Pulmonary artery endothelial cell (primary cell): Measurements from ENCODE around the gene OR1S2. TPM values are rescaled to one million over a fixed set of nuclear protein-coding genes. Genes with fewer than 3 reads are reported as not detected.
"Not testable (repeated sequence)": the region's sequence is repeated elsewhere in the genome, so short reads cannot be mapped to it uniquely, and the experiment has no call there.

Experiments used
- DNase-seq: peaks from one replicate; pipeline ENCODE4 v3.0.0-alpha.2; 2011; ENCODE audit warnings: low read depth, low spot score
- total RNA-seq: library from RNA; depleted of rRNA; stranded (reverse); fragments of >200 nt; gene quantifications from 2 replicates; pipeline ENCODE4 v1.2.3, GENCODE V29; 2014

The OR1S2 gene
- total RNA-seq = not detected in 2 replicates

- DNase-seq = no peak
These were observed at the start of gene OR1S2 for GRCh38 chr11:58204042-58204441. TSS of gene OR1S2 (minus strand) at chr11:58204142. CDS start at chr11:58204142, 0 bp downstream.

GRCh38 chr11:58243954-58244353, 40.0 kb upstream of the OR1S2 start:
- DNase-seq = no peak

GRCh38 chr11:58227956-58228615, 24.1 kb upstream of the OR1S2 start:
- DNase-seq = no peak

- DNase-seq = no peak
These were observed 18.8 kb upstream of the OR1S2 start for GRCh38 chr11:58222721-58223120.

GRCh38 chr11:58216476-58216875, 12.5 kb upstream of the OR1S2 start:
- no peak for DNase-seq

- not testable (repeated sequence) for DNase-seq
These were observed 8.5 kb upstream of the OR1S2 start, which contains the start of gene OR1S1 for GRCh38 chr11:58212420-58212819. TSS of gene OR1S1 (plus strand) at chr11:58212720.

- DNase-seq = no peak
These were observed 4.7 kb downstream of the OR1S2 start for GRCh38 chr11:58199271-58199670.

GRCh38 chr11:58195939-58196338, 8.0 kb downstream of the OR1S2 start:
- no peak for DNase-seq

- DNase-seq = no peak
These were observed 10.6 kb downstream of the OR1S2 start for GRCh38 chr11:58193391-58193790.

- no peak for DNase-seq
These were observed 11.7 kb downstream of the OR1S2 start for GRCh38 chr11:58192229-58192628.

- no peak for DNase-seq
These were observed 15.2 kb downstream of the OR1S2 start, which contains the start of gene OR9Q2 for GRCh38 chr11:58188770-58189169. TSS of gene OR9Q2 (plus strand) at chr11:58189070. CDS start at chr11:58190491, 1,421 bp downstream.

- no peak for DNase-seq
These were observed 17.0 kb downstream of the OR1S2 start for GRCh38 chr11:58186938-58187337.

GRCh38 chr11:58179648-58180047, 24.3 kb downstream of the OR1S2 start:
- no peak for DNase-seq

- DNase-seq = no peak
These were observed 25.5 kb downstream of the OR1S2 start for GRCh38 chr11:58178444-58178843.

- DNase-seq = no peak
These were observed 26.4 kb downstream of the OR1S2 start for GRCh38 chr11:58177409-58178054.

- DNase-seq = no peak
These were observed 38.3 kb downstream of the OR1S2 start for GRCh38 chr11:58165504-58166106.

GRCh38 chr11:58164990-58165389, 39.0 kb downstream of the OR1S2 start:
- no peak for DNase-seq

- DNase-seq = no peak
These were observed 39.6 kb downstream of the OR1S2 start for GRCh38 chr11:58164389-58164788.
